ENCODE results near the gene MED12. TPM values are rescaled to one million over a fixed set of nuclear protein-coding genes. Genes with fewer than 3 reads are reported as not detected.
A peak's percentile ranks its signal among the peaks of the same experiment; 100 is the strongest.

MED12 gene
- total RNA-seq, 1 experiment from 2014 or later, result 51.6 TPM

DNA sequence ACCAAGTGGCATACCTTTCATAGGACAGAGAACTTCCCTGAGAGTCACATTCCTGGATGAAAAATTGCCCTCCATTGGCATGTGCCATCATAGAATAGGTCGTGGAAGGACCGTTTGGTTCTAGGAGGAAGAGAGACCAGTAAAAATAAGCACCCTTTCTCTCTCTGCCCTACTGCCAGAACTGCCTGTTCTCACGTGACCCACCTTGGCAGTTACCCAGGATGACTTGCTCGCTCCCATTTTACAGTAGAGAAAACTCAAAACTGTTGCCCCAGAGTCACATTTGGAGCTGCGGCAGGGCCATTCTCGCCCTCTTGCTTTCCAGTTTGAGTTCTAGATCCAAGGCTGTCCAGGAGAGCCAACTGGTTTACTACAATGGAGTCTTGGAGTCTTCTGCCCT is 25.1 kb downstream of the MED12 start:
- Histone ChIP-seq H3K4me1 (ENCODE audit: insufficient read depth, low read length, poor library complexity, severe bottlenecking) (peaks cover 4% of the 10 kb centered on the region), H3K4me3 (ENCODE audit: low read depth, low read length, poor library complexity, severe bottlenecking) (no peak overlapping the region), H3K27me3 (replicated peaks; ENCODE audit: insufficient read depth, low read depth, low read length, poor library complexity) (no peaks in the 10 kb centered on the region), H3K9me3 (ENCODE audit: low read depth, low read length, poor library complexity, severe bottlenecking) (no peaks in the 10 kb centered on the region), H3K36me3 (ENCODE audit: insufficient read depth, low read length, poor library complexity, severe bottlenecking) (no peaks in the 10 kb centered on the region), H3K27ac (ENCODE audit: low read depth, low read length, poor library complexity, severe bottlenecking) (no peak overlapping the region)
- DNase-seq (ENCODE audit: low spot score), result no peak
- CTCF ChIA-PET, result no interaction called here
- POLR2A ChIA-PET (ENCODE audit: low non-redundant PET), result interaction anchor here (0.5 kb wide), 1 partner anchor 616 kb away, joined by 9 read pairs; no protein-coding TSS in a partner anchor
- BruUV-seq (replicated peaks), result no TSS peak
- TF ChIP-seq, protein P1, sequence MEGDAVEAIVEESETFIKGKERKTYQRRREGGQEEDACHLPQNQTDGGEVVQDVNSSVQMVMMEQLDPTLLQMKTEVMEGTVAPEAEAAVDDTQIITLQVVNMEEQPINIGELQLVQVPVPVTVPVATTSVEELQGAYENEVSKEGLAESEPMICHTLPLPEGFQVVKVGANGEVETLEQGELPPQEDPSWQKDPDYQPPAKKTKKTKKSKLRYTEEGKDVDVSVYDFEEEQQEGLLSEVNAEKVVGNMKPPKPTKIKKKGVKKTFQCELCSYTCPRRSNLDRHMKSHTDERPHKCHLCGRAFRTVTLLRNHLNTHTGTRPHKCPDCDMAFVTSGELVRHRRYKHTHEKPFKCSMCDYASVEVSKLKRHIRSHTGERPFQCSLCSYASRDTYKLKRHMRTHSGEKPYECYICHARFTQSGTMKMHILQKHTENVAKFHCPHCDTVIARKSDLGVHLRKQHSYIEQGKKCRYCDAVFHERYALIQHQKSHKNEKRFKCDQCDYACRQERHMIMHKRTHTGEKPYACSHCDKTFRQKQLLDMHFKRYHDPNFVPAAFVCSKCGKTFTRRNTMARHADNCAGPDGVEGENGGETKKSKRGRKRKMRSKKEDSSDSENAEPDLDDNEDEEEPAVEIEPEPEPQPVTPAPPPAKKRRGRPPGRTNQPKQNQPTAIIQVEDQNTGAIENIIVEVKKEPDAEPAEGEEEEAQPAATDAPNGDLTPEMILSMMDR (conservative IDR thresholded peaks at IDR 0.05; ENCODE audit: low read depth, low read length), result no peak
- TF ChIP-seq EZH2 (IDR thresholded peaks at IDR 0.05; ENCODE audit: borderline replicate concordance, low read depth, low read length, poor library complexity, severe bottlenecking), result no peak
- intact Hi-C loops (cut with micrococcal nuclease; ENCODE audit: unreplicated experiment), result no loop called here

DNA sequence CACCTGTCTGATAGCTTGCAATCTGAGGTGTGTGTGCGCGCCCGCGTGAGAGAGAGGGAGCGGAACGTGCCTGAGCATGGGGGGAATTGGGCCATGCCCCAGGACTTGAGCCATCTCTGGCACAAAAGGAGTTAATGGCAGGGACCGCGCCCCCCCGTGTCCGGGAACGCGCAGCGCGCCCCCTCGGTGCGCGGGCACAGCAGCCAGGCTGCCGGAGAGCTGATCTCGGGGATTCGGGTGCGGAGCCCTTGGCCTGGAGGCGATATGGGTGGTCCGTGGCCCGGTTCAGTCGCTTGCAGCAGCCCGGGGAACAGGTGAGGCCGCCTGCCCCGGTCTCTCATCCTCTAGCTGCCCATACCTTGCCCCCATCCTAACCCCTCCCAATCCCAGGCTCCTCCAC is 26.3 kb downstream of the MED12 start, which contains the start of gene NLGN3:
NLGN3 (plus strand) TSS at position 191 of the 400 bp plus-strand sequence. CDS start 2,909 bp downstream, outside the sequence.
- DNase-seq (ENCODE audit: low spot score), result peak; percentile 11
- CTCF ChIA-PET, result no interaction called here
- H3K36me3 ChIP-seq (ENCODE audit: insufficient read depth, low read length, poor library complexity, severe bottlenecking), result no peaks in the 10 kb centered on the region
- H3K9me3 ChIP-seq (ENCODE audit: low read depth, low read length, poor library complexity, severe bottlenecking), result no peaks in the 10 kb centered on the region
- TF ChIP-seq, protein P1 (conservative IDR thresholded peaks at IDR 0.05; ENCODE audit: low read depth, low read length), result no peak
- no peak within 1 kb of the TSS for H3K27ac ChIP-seq (ENCODE audit: low read depth, low read length, poor library complexity, severe bottlenecking)
- no TSS peak for BruUV-seq (replicated peaks)
- intact Hi-C loops (cut with micrococcal nuclease; ENCODE audit: unreplicated experiment), result no loop called here
- H3K4me1 ChIP-seq (ENCODE audit: insufficient read depth, low read length, poor library complexity, severe bottlenecking), result peaks cover 4% of the 10 kb centered on the region
- H3K27me3 ChIP-seq (replicated peaks; ENCODE audit: insufficient read depth, low read depth, low read length, poor library complexity), result no peaks in the 10 kb centered on the region
- POLR2A ChIA-PET (ENCODE audit: low non-redundant PET), result no interaction called here
- H3K4me3 ChIP-seq (ENCODE audit: low read depth, low read length, poor library complexity, severe bottlenecking), result peak within 1 kb of the TSS; percentile 17

DNA sequence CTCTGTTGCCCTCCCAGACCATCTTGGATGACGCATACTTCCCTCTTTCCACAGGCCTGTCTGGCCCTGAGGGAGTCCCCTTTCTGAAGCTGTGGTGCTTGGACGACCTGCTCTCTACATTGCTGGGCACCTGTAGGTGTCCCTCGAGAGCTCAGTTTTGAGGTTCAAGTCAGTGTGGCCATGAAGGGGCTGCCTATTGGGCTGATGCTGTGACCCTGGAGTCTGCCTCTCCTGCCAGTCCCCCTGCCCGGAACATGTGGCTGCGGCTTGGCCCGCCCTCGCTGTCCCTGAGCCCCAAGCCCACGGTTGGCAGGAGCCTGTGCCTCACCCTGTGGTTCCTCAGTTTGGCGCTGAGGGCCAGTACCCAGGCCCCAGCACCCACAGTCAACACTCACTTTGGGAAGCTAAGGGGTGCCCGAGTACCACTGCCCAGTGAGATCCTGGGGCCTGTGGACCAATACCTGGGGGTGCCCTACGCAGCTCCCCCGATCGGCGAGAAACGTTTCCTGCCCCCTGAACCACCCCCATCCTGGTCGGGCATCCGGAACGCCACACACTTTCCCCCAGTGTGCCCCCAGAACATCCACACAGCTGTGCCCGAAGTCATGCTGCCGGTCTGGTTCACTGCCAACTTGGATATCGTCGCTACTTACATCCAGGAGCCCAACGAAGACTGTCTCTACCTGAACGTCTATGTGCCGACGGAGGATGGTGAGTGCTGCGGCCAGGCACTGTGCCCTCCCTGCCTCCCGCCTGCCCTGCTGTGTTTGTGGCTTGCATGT is 29.3 kb downstream of the MED12 start:
- no peaks in the 10 kb centered on the region for H3K9me3 ChIP-seq (ENCODE audit: low read depth, low read length, poor library complexity, severe bottlenecking)
- POLR2A ChIA-PET (ENCODE audit: low non-redundant PET), result no interaction called here

More for the DNA sequence above, 29.3 kb downstream of the MED12 start:
- no peak overlapping the region for H3K27ac ChIP-seq (ENCODE audit: low read depth, low read length, poor library complexity, severe bottlenecking)
- H3K4me3 ChIP-seq (ENCODE audit: low read depth, low read length, poor library complexity, severe bottlenecking), result no peak overlapping the region
- H3K4me1 ChIP-seq (ENCODE audit: insufficient read depth, low read length, poor library complexity, severe bottlenecking), result peaks cover 4% of the 10 kb centered on the region
- BruUV-seq (replicated peaks), result no TSS peak
- intact Hi-C loops (cut with micrococcal nuclease; ENCODE audit: unreplicated experiment), result loop anchor here (2.0 kb wide), 1 partner anchor 51 kb away; no protein-coding TSS in a partner anchor
- TF ChIP-seq EZH2 (IDR thresholded peaks at IDR 0.05; ENCODE audit: borderline replicate concordance, low read depth, low read length, poor library complexity, severe bottlenecking), result no peak
- TF ChIP-seq, protein P1 (conservative IDR thresholded peaks at IDR 0.05; ENCODE audit: low read depth, low read length), result no peak
- CTCF ChIA-PET, result no interaction called here
- DNase-seq (ENCODE audit: low spot score), result no peak
- no peaks in the 10 kb centered on the region for H3K27me3 ChIP-seq (replicated peaks; ENCODE audit: insufficient read depth, low read depth, low read length, poor library complexity)
- no peaks in the 10 kb centered on the region for H3K36me3 ChIP-seq (ENCODE audit: insufficient read depth, low read length, poor library complexity, severe bottlenecking)

Data from A673 (cell line).